ENCODE results near the gene QSER1.

QSER1 gene

DNA sequence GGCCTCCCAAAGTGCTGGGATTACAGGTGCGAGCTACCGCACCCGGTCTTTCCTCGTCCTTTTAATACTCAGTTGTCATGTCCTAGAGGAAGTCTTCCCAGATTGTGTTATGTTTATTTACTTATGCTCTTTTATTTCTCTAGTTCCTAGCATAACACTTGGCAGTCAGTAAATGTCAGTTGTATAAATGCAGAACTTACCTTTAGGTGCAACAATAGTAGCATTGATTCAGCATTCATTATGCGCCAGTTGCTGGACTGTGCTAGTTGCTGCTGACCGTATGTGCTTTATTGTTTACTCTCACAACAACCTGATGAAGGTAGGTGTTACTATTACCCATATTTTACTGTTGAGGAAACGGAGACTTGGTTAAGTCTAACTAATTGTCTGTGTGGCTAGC is 20.8 kb downstream of the QSER1 start:
- H3K4me1 ChIP-seq, result peaks cover 3% of the 10 kb centered on the region
- H3K4me2 ChIP-seq (ENCODE audit: low read length), result no peak overlapping the region
- H3K9me3 ChIP-seq (ENCODE audit: control insufficient read depth, low read length), result no peaks in the 10 kb centered on the region
- H3K79me2 ChIP-seq, result peaks cover 17% of the 10 kb centered on the region
- no peaks in the 10 kb centered on the region for H3K27me3 ChIP-seq (ENCODE audit: control insufficient read depth, insufficient read depth, low read length)
- H3K27ac ChIP-seq, result no peak overlapping the region
- TF ChIP-seq, protein P1, sequence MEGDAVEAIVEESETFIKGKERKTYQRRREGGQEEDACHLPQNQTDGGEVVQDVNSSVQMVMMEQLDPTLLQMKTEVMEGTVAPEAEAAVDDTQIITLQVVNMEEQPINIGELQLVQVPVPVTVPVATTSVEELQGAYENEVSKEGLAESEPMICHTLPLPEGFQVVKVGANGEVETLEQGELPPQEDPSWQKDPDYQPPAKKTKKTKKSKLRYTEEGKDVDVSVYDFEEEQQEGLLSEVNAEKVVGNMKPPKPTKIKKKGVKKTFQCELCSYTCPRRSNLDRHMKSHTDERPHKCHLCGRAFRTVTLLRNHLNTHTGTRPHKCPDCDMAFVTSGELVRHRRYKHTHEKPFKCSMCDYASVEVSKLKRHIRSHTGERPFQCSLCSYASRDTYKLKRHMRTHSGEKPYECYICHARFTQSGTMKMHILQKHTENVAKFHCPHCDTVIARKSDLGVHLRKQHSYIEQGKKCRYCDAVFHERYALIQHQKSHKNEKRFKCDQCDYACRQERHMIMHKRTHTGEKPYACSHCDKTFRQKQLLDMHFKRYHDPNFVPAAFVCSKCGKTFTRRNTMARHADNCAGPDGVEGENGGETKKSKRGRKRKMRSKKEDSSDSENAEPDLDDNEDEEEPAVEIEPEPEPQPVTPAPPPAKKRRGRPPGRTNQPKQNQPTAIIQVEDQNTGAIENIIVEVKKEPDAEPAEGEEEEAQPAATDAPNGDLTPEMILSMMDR (IDR thresholded peaks at IDR 0.05), result no peak
- no peak overlapping the region for H3K4me3 ChIP-seq (ENCODE audit: low read depth, low read length)
- H2AFZ ChIP-seq, result no peak overlapping the region
- H3K9ac ChIP-seq, result no peak overlapping the region
- no peaks in the 10 kb centered on the region for H3K36me3 ChIP-seq (ENCODE audit: control insufficient read depth, insufficient read depth, low read length)

DNA sequence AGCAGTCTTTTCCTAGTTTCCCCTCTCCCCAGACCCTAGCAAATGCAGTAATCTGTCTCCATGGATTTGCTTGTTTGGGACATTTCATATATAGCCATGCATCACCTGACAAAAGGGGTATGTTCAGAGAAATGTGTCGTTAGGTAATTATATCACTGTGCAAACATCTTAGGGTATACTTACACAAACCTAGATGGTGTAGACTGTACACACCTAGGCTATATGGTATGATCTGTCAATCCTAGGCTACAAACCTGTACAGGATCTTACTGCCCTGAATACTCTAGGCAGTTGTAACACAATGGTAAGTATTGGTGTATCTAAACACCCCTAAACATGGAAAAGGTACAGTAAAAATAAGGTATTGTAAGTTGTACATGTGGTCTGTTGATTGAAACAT is 23.8 kb downstream of the QSER1 start:
- TF ChIP-seq, protein P1 (IDR thresholded peaks at IDR 0.05), result no peak
- Histone ChIP-seq H3K4me1 (peaks cover 5% of the 10 kb centered on the region), H3K9ac (no peak overlapping the region), H3K27me3 (ENCODE audit: control insufficient read depth, insufficient read depth, low read length) (no peaks in the 10 kb centered on the region), H2AFZ (no peak overlapping the region), H3K79me2 (peaks cover 10% of the 10 kb centered on the region), H3K4me2 (ENCODE audit: low read length) (no peak overlapping the region), H3K4me3 (ENCODE audit: low read depth, low read length) (no peak overlapping the region), H3K27ac (no peak overlapping the region), H3K36me3 (ENCODE audit: control insufficient read depth, insufficient read depth, low read length) (no peaks in the 10 kb centered on the region), H3K9me3 (ENCODE audit: control insufficient read depth, low read length) (no peaks in the 10 kb centered on the region)

DNA sequence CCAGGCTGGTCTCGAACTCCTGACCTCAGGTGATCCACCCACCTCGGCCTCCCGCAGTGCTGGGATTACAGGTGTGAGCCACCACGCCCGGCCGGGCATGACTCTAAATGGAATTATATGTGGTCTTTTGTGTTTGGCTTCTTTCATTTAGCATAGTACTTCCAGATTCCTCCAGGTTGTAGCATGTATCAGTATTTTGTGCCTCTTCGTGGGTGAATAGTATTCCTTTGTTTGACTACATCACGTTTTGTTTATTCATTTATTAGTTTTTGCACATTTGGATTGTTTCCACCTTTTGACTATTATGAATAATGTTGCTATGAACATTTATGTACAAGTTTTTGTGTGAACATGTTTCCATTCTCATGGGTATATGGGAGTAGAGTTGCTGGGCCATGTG is 24.4 kb downstream of the QSER1 start:
- Histone ChIP-seq H3K27ac (no peak overlapping the region), H3K4me2 (ENCODE audit: low read length) (no peak overlapping the region), H2AFZ (no peak overlapping the region), H3K4me3 (ENCODE audit: low read depth, low read length) (no peak overlapping the region), H3K9me3 (ENCODE audit: control insufficient read depth, low read length) (no peaks in the 10 kb centered on the region), H3K36me3 (ENCODE audit: control insufficient read depth, insufficient read depth, low read length) (no peaks in the 10 kb centered on the region), H3K79me2 (peaks cover 10% of the 10 kb centered on the region), H3K4me1 (peaks cover 2% of the 10 kb centered on the region), H3K9ac (no peak overlapping the region), H3K27me3 (ENCODE audit: control insufficient read depth, insufficient read depth, low read length) (no peaks in the 10 kb centered on the region)
- TF ChIP-seq, protein P1 (IDR thresholded peaks at IDR 0.05), result no peak

DNA sequence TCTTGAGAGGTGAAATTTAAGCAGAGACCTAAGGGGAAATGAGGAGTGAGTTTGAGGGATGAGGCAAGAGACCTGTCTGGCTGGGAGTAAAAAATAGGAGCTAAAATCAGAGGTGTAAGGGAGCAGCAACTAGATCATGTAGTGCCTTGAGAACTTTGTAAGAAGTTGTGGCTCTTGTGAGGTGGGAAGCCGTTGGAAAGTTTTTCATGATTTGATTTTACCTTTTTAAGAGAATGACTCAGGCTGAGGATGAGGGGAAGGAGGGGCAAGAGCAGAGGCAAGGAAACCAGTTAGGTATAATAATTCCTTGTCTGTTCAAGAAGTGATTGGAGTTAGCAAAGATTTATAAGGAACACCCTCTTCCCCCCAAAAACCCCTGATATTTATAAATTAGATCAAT is 25.8 kb downstream of the QSER1 start:
- H3K4me2 ChIP-seq (ENCODE audit: low read length), result no peak overlapping the region
- H3K27ac ChIP-seq, result no peak overlapping the region
- TF ChIP-seq, protein P1 (IDR thresholded peaks at IDR 0.05), result no peak
- no peaks in the 10 kb centered on the region for H3K9me3 ChIP-seq (ENCODE audit: control insufficient read depth, low read length)
- H3K27me3 ChIP-seq (ENCODE audit: control insufficient read depth, insufficient read depth, low read length), result no peaks in the 10 kb centered on the region
- H3K79me2 ChIP-seq, result peaks cover 12% of the 10 kb centered on the region
- peaks cover 2% of the 10 kb centered on the region for H3K4me1 ChIP-seq
- H3K4me3 ChIP-seq (ENCODE audit: low read depth, low read length), result no peak overlapping the region
- no peaks in the 10 kb centered on the region for H3K36me3 ChIP-seq (ENCODE audit: control insufficient read depth, insufficient read depth, low read length)
- no peak overlapping the region for H3K9ac ChIP-seq
- no peak overlapping the region for H2AFZ ChIP-seq

DNA sequence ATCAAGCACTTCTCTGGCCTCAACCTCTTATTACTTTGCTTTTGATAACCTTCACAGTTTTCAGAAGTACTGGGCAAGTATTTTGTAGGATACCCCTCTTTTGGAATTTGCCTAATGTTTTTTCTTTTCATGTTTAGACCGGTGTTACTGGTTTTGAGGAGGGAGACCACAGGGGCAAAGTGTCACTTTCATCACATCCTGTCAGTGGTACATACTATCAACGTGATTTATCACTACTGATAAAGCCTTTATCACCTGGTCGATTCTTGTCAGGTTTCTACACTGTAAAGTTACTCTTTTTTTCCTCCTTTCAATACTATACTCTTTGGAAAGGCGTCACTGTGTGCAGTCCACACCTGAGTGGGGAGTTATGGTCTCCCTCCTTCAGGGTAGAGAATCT is 26.7 kb downstream of the QSER1 start:
- Histone ChIP-seq H3K4me2 (ENCODE audit: low read length) (no peak overlapping the region), H3K4me1 (peaks cover 2% of the 10 kb centered on the region), H3K79me2 (peaks cover 12% of the 10 kb centered on the region), H3K36me3 (ENCODE audit: control insufficient read depth, insufficient read depth, low read length) (no peaks in the 10 kb centered on the region), H3K27ac (no peak overlapping the region), H2AFZ (no peak overlapping the region), H3K4me3 (ENCODE audit: low read depth, low read length) (no peak overlapping the region), H3K27me3 (ENCODE audit: control insufficient read depth, insufficient read depth, low read length) (no peaks in the 10 kb centered on the region), H3K9ac (no peak overlapping the region), H3K9me3 (ENCODE audit: control insufficient read depth, low read length) (no peaks in the 10 kb centered on the region)
- TF ChIP-seq, protein P1 (IDR thresholded peaks at IDR 0.05), result no peak
